KG1 (cell line): ENCODE results near the gene AMTN.
"Not testable (repeated sequence)": the region's sequence is repeated elsewhere in the genome, so short reads cannot be mapped to it uniquely, and the experiment has no call there.

Experiments
- DNase-seq: peaks from one replicate; lab custom pipeline; 2025; lab: John Stamatoyannopoulos, UW

The AMTN gene

GRCh38 chr4:70518269-70518668 lies at the start of gene AMTN:
AMTN (plus strand) TSS chr4:70518569; CDS start chr4:70518778, 209 bp downstream.
- DNase-seq = no peak

- DNase-seq = no peak
Observed at GRCh38 chr4:70471897-70472296, 46.5 kb upstream of the AMTN start, which contains the start of gene MUC7. MUC7 (plus strand) TSS chr4:70472197; CDS start chr4:70474022, 1,825 bp downstream.

- DNase-seq = no peak
Observed at GRCh38 chr4:70473679-70474078, 44.7 kb upstream of the AMTN start.

- DNase-seq = no peak
Observed at GRCh38 chr4:70488748-70489147, 29.6 kb upstream of the AMTN start.

- DNase-seq = no peak
Observed at GRCh38 chr4:70496231-70496630, 22.1 kb upstream of the AMTN start.

GRCh38 chr4:70501838-70502237 lies 16.5 kb upstream of the AMTN start:
- DNase-seq = not testable (repeated sequence)

GRCh38 chr4:70504733-70505132 lies 13.6 kb upstream of the AMTN start:
- DNase-seq = no peak

GRCh38 chr4:70505151-70505748 lies 13.1 kb upstream of the AMTN start:
- peak; percentile 3 for DNase-seq

GRCh38 chr4:70508801-70509200 lies 9.6 kb upstream of the AMTN start:
- DNase-seq = no peak

GRCh38 chr4:70511365-70511764 lies 7.0 kb upstream of the AMTN start:
- DNase-seq = no peak

GRCh38 chr4:70515367-70516250 lies 2.8 kb upstream of the AMTN start:
- no peak for DNase-seq

GRCh38 chr4:70518716-70519115 lies 347 bp downstream of the AMTN start:
- DNase-seq = no peak

- no peak for DNase-seq
Observed at GRCh38 chr4:70522626-70523025, 4.3 kb downstream of the AMTN start.

- no peak for DNase-seq
Observed at GRCh38 chr4:70530997-70531396, 12.6 kb downstream of the AMTN start.

- DNase-seq = no peak
Observed at GRCh38 chr4:70531981-70532380, 13.6 kb downstream of the AMTN start.

GRCh38 chr4:70533211-70533610 lies 14.8 kb downstream of the AMTN start:
- DNase-seq = no peak

- no peak for DNase-seq
Observed at GRCh38 chr4:70533791-70534190, 15.4 kb downstream of the AMTN start.

GRCh38 chr4:70534886-70535285 lies 16.5 kb downstream of the AMTN start:
- DNase-seq = not testable (repeated sequence)

GRCh38 chr4:70538869-70539268 lies 20.5 kb downstream of the AMTN start:
- DNase-seq = no peak

GRCh38 chr4:70544279-70544868 lies 26.0 kb downstream of the AMTN start:
- no peak for DNase-seq

- no peak for DNase-seq
Observed at GRCh38 chr4:70556856-70557255, 38.5 kb downstream of the AMTN start.

- DNase-seq = peak; percentile 36
Observed at GRCh38 chr4:70559211-70559830, 41.0 kb downstream of the AMTN start.

- no peak for DNase-seq
Observed at GRCh38 chr4:70559924-70560323, 41.6 kb downstream of the AMTN start.
